Neural progenitor cell (in vitro differentiated cells): ENCODE results near the gene RPS27A. TPM values are rescaled to one million over a fixed set of nuclear protein-coding genes. Genes with fewer than 3 reads are reported as not detected.

ENCODE experiments used
- DNase-seq: peaks from one replicate; pipeline ENCODE4 v3.0.0-alpha.2; 2016; ENCODE audit warnings: low spot score
- H2AFZ ChIP-seq: fragments of 200-600 bp; sonication (generic); replicated peaks from 2 replicates; pipeline ENCODE4 v1.6.1; 2016; ENCODE audit warnings: antibody characterized with exemption
- H3F3A ChIP-seq: fragments of 200-600 bp; sonication (generic); 2 replicates; pipeline ENCODE4 v1.6.1; 2016; ENCODE audit warnings: antibody characterized with exemption, low read depth
- H3K27ac ChIP-seq: fragments of 200-600 bp; sonication (generic); 2 replicates; pipeline ENCODE4 v1.5.1; 2016; ENCODE audit warnings: mild to moderate bottlenecking
- H3K27me3 ChIP-seq: fragments of 200-600 bp; sonication (generic); 2 replicates; pipeline ENCODE4 v1.6.1; 2016; ENCODE audit warnings: mild to moderate bottlenecking, moderate library complexity
- H3K36me3 ChIP-seq: fragments of 200-600 bp; sonication (generic); 2 replicates; pipeline ENCODE4 v1.5.1; 2016
- H3K4me1 ChIP-seq: fragments of 200-600 bp; sonication (generic); 2 replicates; pipeline ENCODE4 v1.6.1; 2016; ENCODE audit warnings: mixed run types
- H3K4me2 ChIP-seq: fragments of 200-600 bp; sonication (generic); 2 replicates; pipeline ENCODE4 v1.6.1; 2016
- H3K4me3 ChIP-seq: fragments of 200-600 bp; sonication (generic); 2 replicates; pipeline ENCODE4 v1.5.1; 2016
- H3K79me2 ChIP-seq: fragments of 200-600 bp; sonication (generic); 2 replicates; pipeline ENCODE4 v1.6.1; 2016; ENCODE audit warnings: low read depth
- H3K9ac ChIP-seq: fragments of 200-600 bp; sonication (generic); 2 replicates; pipeline ENCODE4 v1.6.1; 2016
- H3K9me3 ChIP-seq: fragments of 200-600 bp; sonication (generic); 2 replicates; pipeline ENCODE4 v1.5.1; 2016; ENCODE audit warnings: low read depth
- H4K20me1 ChIP-seq: fragments of 200-600 bp; sonication (generic); 2 replicates; pipeline ENCODE4 v1.6.1; 2016; ENCODE audit warnings: low read depth
- H3K27ac Mint-ChIP-seq: 3 replicates; pipeline ENCODE4 v1.8.0; 2021; ENCODE audit warnings: mixed read lengths
- H3K27me3 Mint-ChIP-seq: 2 replicates; pipeline ENCODE4 v1.8.0; 2022; ENCODE audit warnings: low read depth, mild to moderate bottlenecking, inconsistent platforms, moderate library complexity, mixed read lengths; ENCODE audit not compliant: insufficient read depth
- H3K36me3 Mint-ChIP-seq: 3 replicates; pipeline ENCODE4 v1.8.0; 2021; ENCODE audit warnings: mixed read lengths
- H3K4me1 Mint-ChIP-seq: 3 replicates; pipeline ENCODE4 v1.8.0; 2021; ENCODE audit warnings: mixed read lengths
- H3K4me3 Mint-ChIP-seq: 3 replicates; pipeline ENCODE4 v1.8.0; 2021; ENCODE audit warnings: mild to moderate bottlenecking, moderate library complexity, mixed read lengths
- H3K9me3 Mint-ChIP-seq: 3 replicates; pipeline ENCODE4 v1.8.0; 2020; ENCODE audit warnings: mixed read lengths
- CTCF ChIP-seq: fragments of 200-600 bp; sonication (generic); IDR thresholded peaks from 2 replicates; pipeline ENCODE4 v1.5.1; 2017; ENCODE audit warnings: antibody characterized with exemption, mild to moderate bottlenecking
- EZH2 ChIP-seq: fragments of 200-600 bp; sonication (generic); IDR thresholded peaks from 2 replicates; pipeline ENCODE4 v1.6.1; 2017; ENCODE audit warnings: antibody characterized with exemption, mild to moderate bottlenecking, moderate library complexity
- EZH2phosphoT487 ChIP-seq: fragments of 200-600 bp; sonication (generic); IDR thresholded peaks from 2 replicates; pipeline ENCODE4 v1.6.1; 2017; ENCODE audit warnings: antibody characterized with exemption
- total RNA-seq: library from RNA; depleted of rRNA; stranded (reverse); fragments of >200 nt; gene quantifications from 2 replicates; pipeline ENCODE4 v1.2.3, GENCODE V29; 2015; ENCODE audit warnings: low replicate concordance

RPS27A gene
- total RNA-seq, 1 donor from 2014 or later: 2,741 TPM

GRCh38 chr2:55200416-55200815 lies 32.1 kb upstream of the RPS27A start:
- Histone ChIP-seq H3K79me2 (no peaks in the 10 kb centered on the region), H3K27ac (no peak overlapping the region), H3K4me2 (no peak overlapping the region), H3K9ac (no peak overlapping the region), H3K36me3 (peaks cover 4% of the 10 kb centered on the region), H3K27me3 (no peaks in the 10 kb centered on the region), H3K9me3 (no peaks in the 10 kb centered on the region), H3K4me1 (no peaks in the 10 kb centered on the region), H4K20me1 (no peaks in the 10 kb centered on the region), H3F3A (no peaks in the 10 kb centered on the region), H2AFZ (no peak overlapping the region), H3K4me3 (no peak overlapping the region)
- Mint-ChIP-seq H3K9me3 (peaks cover 27% of the 10 kb centered on the region), H3K27me3 (no peaks in the 10 kb centered on the region), H3K36me3 (peaks cover 61% of the 10 kb centered on the region), H3K27ac (no peak overlapping the region), H3K4me3 (no peak overlapping the region), H3K4me1 (no peaks in the 10 kb centered on the region)
- no peak for DNase-seq
- TF ChIP-seq EZH2phosphoT487 (no peak), EZH2 (no peak), CTCF (no peak)

GRCh38 chr2:55204536-55204935 lies 28.0 kb upstream of the RPS27A start:
- H3K4me1 ChIP-seq: no peaks in the 10 kb centered on the region
- H3K79me2 ChIP-seq: no peaks in the 10 kb centered on the region
- no peak overlapping the region for H3K4me2 ChIP-seq
- no peaks in the 10 kb centered on the region for H3F3A ChIP-seq
- no peaks in the 10 kb centered on the region for H3K9me3 ChIP-seq
- H3K9ac ChIP-seq: no peak overlapping the region
- Mint-ChIP-seq H3K36me3 (peaks cover 47% of the 10 kb centered on the region), H3K27ac (no peak overlapping the region), H3K4me3 (no peak overlapping the region), H3K27me3 (no peaks in the 10 kb centered on the region), H3K4me1 (no peaks in the 10 kb centered on the region), H3K9me3 (peaks cover 27% of the 10 kb centered on the region)
- no peak overlapping the region for H3K4me3 ChIP-seq
- no peak overlapping the region for H2AFZ ChIP-seq
- no peaks in the 10 kb centered on the region for H3K27me3 ChIP-seq
- no peak overlapping the region for H3K27ac ChIP-seq
- no peak for DNase-seq
- TF ChIP-seq EZH2phosphoT487 (no peak), CTCF (no peak), EZH2 (no peak)
- H4K20me1 ChIP-seq: no peaks in the 10 kb centered on the region
- H3K36me3 ChIP-seq: peaks cover 4% of the 10 kb centered on the region

- H3K4me1 Mint-ChIP-seq: no peaks in the 10 kb centered on the region
- Histone ChIP-seq H3K79me2 (no peaks in the 10 kb centered on the region), H3K4me1 (no peaks in the 10 kb centered on the region), H4K20me1 (no peaks in the 10 kb centered on the region), H3K27ac (no peak overlapping the region), H2AFZ (no peak overlapping the region), H3K36me3 (peaks cover 4% of the 10 kb centered on the region), H3K27me3 (no peaks in the 10 kb centered on the region), H3K4me3 (no peak overlapping the region), H3K9me3 (no peaks in the 10 kb centered on the region), H3K4me2 (no peak overlapping the region), H3K9ac (no peak overlapping the region), H3F3A (no peaks in the 10 kb centered on the region)
- no peaks in the 10 kb centered on the region for H3K27me3 Mint-ChIP-seq
- H3K9me3 Mint-ChIP-seq: peaks cover 27% of the 10 kb centered on the region
- H3K4me3 Mint-ChIP-seq: no peak overlapping the region
- peaks cover 45% of the 10 kb centered on the region for H3K36me3 Mint-ChIP-seq
- TF ChIP-seq EZH2 (no peak), EZH2phosphoT487 (no peak), CTCF (no peak)
- no peak overlapping the region for H3K27ac Mint-ChIP-seq
- no peak for DNase-seq
Observed at GRCh38 chr2:55204950-55205349, 27.5 kb upstream of the RPS27A start.

- Mint-ChIP-seq H3K4me1 (no peaks in the 10 kb centered on the region), H3K27me3 (no peaks in the 10 kb centered on the region), H3K9me3 (no peaks in the 10 kb centered on the region), H3K27ac (no peak overlapping the region), H3K36me3 (peaks cover 12% of the 10 kb centered on the region), H3K4me3 (no peak overlapping the region)
- Histone ChIP-seq H3K27ac (no peak overlapping the region), H3K4me1 (no peaks in the 10 kb centered on the region), H4K20me1 (no peaks in the 10 kb centered on the region), H3K4me2 (no peak overlapping the region), H3F3A (no peaks in the 10 kb centered on the region), H3K4me3 (no peak overlapping the region), H3K9ac (no peak overlapping the region), H2AFZ (no peak overlapping the region), H3K9me3 (no peaks in the 10 kb centered on the region), H3K27me3 (no peaks in the 10 kb centered on the region), H3K79me2 (no peaks in the 10 kb centered on the region), H3K36me3 (no peaks in the 10 kb centered on the region)
- TF ChIP-seq CTCF (no peak), EZH2phosphoT487 (no peak), EZH2 (no peak)
- DNase-seq: no peak
Observed at GRCh38 chr2:55213822-55214221, 18.7 kb upstream of the RPS27A start.
